Suppressor macrophage (primary cell): Measurements from ENCODE around the gene EFNA2.

Experiments used
- DNase-seq, 4 experiments: peaks; one replicate each; pipeline ENCODE4 v3.0.0-alpha.2; 2020 to 2022

Gene EFNA2

DNA sequence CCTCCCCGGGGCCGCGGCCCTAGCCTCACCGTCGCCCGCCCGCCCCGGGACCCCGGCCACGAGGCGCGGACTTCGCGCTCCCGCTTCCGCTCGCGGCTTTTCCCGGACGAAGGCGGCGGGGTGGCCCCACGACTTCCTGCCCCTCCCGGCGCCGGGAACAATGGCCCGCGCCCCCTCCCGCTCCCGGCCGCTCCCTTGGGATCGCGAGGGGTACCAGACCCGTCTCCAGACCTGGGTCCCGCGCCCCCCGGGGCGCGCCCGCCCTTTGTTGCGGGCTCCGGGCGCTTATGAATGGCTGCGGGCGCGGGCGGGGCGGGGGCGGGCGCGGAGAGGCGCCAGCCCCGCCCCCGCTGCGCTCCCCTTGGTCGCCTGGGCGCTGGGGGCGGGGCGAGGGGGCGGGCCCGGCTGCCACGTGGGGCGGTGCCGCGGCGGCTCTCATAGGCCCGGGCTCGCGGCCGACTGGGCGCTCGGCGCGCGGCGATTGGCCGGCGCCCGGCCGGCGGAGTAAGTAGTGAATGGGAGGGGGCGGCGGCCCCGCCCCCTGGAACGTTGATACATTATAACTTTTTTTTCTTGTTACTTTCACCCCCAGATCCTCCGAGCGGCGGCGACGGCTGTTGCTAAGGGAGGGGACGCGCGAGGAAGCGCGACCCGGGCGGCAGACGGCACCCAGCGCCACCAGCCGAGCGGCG, 36.2 kb upstream of the EFNA2 start:
- peak; percentile 97 to 100 (median 98) for DNase-seq

DNA sequence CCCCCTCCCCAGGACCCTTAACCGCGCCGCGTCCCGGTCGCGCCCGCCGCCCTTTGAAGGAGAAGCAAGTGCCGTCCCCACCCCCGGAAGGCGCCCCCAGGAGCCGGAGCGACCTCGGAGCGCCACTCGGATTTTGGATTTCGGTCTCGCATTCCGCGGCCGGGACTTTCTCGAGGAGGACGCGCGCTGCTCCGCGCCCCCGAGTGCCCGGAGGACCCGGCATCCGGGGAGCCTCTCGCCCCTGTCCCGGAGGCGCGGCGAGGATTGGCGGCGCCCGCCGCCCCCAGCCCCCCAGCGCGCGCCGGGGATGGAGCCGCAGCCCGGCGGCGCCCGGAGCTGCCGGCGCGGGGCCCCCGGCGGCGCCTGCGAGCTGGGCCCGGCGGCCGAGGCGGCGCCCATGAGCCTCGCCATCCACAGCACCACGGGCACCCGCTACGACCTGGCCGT, 35.7 kb upstream of the EFNA2 start:
- no peak for DNase-seq

- DNase-seq = peak in 3 of 4 experiments; percentile 56 to 74 (median 72)
Observed at GRCh38 chr19:1250437-1251260, 35.0 kb upstream of the EFNA2 start.

DNA sequence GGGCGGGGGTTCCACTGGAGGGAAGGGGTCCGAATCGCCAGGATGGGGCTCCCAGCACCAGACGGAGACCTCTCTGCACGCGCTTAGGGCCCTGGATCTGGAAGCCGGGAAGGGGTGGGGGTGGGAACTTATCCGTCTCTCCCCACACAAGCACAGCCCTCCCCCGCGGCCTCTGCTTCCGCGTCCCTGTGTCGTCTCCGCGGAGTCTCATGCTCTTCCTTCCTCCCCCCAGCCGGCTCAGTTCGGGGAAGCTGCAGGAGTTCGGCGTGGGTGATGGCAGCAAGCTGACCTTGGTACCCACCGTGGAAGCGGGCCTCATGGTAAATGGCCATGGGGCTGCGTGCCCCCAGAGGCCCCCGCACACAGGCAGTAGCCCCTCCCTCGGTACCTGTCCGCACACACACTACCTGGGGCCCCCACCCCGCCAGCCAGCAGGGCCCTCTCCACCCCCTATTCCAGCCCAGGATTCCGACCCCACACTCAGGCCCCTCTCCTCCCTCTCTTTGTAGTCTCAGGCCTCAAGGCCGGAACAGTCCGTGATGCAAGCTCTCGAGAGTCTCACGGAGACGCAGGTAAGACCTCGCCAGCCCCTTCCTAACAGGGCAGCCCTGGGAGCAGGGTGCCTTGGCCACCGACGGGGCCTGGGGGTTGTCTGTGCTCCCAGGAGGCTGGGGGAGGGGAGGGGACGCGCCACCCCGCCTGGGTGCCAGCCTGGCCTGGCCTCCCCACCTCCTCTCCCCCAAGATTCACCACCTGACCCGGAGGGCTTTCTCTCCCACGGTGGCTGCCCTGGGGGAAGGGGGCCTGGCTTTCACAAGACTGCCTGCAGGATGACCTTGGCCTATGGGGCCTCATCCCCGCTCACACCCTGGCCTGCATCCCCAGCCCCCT, 34.1 kb upstream of the EFNA2 start:
- DNase-seq = peak; percentile 93 to 97 (median 96)

DNA sequence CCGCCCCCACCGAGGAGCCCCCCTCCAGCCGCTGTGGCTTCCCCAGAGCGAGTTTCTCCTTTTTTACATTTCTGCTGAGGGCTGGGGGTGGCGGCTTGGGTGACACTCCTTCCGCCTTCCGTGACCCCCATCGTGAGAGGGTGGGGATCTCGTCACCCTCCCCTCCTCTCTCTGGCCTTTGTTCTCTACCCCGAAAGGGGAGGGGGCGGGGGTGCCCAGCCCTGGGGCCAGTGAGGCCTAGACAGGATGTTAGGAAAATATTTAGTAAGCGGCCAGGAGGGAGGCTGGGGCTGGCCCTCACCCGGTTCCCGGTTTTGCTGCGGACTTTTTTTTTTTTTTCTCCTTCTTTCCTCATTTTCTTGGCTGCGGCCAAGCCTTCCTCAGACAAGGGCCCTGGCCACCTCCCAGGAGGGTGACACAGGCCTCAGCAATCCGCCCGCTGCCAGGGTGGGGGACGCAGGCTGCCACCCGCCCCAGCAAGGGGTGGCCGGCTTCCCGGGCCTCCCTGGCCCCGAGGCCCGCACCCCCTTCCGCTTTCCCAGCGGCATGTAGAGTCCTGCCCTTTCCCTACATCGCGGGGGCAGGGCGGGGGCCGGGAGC, 33.4 kb upstream of the EFNA2 start:
- DNase-seq = peak; percentile 94 to 97 (median 96)

- peak; percentile 93 to 97 (median 96) for DNase-seq
Observed at GRCh38 chr19:1252821-1253513, 32.7 kb upstream of the EFNA2 start.

- DNase-seq = peak in 1 of 4 experiments; percentile 23
Observed at GRCh38 chr19:1253514-1254080, 32.1 kb upstream of the EFNA2 start.

DNA sequence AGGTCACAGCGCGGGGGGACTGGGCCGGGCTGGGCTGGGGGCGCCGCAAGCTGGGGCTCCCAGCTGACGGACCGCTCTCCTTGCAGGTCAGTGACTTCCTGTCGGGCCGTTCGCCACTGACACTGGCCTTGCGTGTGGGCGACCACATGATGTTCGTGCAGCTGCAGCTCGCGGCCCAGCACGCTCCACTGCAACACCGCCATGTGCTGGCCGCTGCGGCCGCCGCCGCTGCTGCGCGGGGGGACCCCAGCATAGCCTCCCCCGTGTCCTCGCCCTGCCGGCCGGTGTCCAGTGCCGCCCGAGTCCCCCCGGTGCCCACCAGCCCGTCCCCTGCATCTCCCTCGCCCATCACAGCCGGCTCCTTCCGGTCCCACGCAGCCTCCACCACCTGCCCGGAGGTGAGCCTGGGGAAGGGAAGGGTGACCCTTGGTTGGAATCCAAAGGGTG, 31.6 kb upstream of the EFNA2 start:
- DNase-seq = peak in 1 of 4 experiments; percentile 49

GRCh38 chr19:1254530-1255185, 31.0 kb upstream of the EFNA2 start:
- no peak for DNase-seq

DNA sequence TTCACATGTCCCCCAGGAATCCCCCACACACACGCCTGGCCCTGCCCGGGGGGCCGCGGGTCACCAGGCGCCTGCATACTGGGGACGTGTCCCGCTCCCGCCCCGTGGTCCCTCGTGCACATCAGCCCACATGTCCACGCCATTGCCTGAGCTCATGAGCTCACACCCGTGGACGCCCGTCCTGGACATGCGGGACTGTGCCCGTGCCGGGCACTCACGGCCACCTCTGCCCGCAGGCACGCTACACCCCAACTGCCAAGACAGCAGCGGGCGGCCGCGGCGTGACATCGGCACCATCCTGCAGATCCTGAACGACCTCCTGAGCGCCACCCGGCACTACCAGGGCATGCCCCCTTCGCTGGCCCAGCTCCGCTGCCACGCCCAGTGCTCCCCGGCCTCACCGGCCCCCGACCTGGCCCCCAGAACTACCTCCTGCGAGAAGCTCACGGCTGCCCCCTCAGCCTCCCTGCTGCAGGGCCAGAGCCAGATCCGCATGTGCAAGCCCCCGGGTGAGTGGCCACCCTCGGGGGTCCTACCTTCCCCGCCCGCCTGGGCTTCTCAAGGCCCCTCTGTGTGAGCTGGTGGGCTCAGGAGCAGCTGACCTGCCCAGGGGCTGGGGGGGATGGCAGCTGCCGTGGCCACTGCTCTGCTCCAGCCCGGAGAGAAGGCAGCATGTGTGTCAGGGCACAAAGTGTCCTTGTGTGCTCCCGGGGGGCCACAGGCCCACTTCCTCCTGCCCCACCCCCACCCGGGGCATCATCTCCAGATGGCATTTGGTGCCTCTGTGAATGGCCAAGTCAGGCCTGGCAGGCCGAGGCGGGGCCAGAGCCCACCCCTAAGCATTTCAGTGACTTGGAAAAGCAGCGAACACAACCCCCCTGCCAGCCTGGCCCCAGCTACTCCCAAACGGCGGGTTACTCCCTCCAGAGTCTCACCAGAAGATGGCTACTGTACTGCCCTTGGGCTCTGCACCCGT, 30.2 kb upstream of the EFNA2 start:
- no peak for DNase-seq

DNA sequence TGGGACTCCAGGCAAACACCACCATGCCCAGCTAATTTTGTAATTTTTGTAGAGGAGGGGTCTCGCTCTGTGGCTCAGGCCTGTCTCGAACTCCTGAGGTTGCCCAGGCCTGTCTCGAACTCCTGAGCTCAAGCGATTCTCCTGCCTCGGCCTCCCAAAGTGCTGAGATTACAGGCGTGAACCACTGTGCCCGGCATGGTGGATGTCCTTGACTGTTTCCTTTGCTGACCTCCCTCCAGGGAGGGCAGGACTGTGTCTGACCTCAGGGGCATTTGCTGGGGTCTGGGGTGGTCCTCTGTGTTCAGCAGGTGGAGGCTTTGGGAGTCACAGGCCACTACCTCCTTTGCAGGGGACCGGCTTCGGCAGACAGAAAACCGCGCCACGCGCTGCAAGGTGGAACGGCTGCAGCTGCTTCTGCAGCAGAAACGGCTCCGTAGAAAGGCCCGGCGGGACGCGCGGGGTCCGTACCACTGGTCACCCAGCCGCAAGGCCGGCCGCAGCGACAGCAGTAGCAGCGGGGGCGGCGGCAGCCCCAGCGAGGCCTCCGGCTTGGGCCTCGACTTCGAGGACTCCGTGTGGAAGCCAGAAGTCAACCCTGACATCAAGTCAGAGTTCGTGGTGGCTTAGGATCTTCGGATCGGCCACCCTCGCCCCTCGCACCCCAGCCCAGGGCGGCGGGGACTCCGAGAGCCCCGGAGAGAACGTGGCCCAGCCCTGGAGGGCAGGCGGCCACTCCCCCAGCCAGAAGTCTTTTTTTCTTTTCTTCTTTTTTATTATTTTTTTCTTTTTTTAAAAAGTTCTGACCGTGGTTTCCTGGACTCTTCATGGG, 28.8 kb upstream of the EFNA2 start:
- no peak for DNase-seq

DNA sequence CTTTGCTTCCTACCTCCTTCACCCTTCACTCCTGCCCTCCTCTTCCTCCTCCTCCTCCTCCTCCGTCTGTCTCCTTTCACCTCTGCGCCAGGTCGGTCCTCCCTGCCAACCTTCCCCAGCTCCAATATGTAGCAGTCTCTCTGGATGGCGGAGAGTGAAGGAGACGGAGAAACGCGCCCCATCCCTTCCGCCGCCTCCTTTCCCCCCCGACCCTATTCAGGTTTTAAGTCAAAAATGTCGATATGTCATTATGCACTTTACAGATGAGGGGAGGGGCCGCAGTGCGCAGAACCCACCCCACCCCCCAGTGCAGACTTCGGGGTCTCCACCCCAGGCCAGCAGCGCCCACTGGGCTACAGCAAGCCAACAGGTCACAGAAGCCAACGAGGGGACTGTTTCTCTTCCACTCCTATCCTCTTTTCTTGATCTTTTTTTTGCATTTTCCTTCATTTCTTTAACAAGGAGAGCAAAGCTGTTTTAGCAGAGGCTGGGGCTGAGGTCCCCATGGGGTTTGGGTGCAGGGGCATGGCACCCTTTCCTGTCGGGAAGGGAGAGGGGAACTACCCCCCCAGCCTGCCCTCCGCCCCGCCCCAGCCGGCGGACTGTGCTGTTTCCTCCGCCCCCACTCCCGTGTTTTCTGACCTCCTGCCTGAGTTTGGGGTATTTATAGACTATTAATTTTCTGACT, 28.1 kb upstream of the EFNA2 start:
- peak in 3 of 4 experiments; percentile 31 to 64 (median 51) for DNase-seq

- peak in 1 of 4 experiments; percentile 15 for DNase-seq
Observed at GRCh38 chr19:1258163-1258492, 27.5 kb upstream of the EFNA2 start.

DNA sequence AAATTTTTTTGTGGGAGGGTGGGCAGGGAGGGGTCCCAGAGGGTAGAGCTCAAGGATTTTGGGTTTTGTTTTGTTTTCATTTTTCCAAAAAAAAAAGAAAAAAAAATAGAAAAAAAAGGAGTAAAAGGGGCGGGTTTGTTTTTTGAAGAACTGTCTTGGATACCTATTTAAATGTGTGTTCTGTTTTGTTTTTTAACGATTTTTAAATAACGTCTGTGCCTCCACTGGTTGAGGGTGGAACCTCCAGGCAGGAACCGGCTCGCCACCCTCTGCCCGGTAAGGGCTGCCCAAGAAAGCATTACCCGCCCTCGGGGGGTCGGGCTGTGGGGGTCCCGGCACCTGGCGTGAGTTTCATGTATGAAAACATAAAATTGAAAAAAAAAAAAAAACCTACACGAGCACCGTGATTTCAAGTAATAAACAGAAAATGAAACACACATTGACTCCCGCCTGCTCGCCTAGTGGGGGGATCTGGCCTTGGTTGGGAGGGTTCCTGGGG, 26.9 kb upstream of the EFNA2 start:
- DNase-seq = peak in 1 of 4 experiments; percentile 35

DNA sequence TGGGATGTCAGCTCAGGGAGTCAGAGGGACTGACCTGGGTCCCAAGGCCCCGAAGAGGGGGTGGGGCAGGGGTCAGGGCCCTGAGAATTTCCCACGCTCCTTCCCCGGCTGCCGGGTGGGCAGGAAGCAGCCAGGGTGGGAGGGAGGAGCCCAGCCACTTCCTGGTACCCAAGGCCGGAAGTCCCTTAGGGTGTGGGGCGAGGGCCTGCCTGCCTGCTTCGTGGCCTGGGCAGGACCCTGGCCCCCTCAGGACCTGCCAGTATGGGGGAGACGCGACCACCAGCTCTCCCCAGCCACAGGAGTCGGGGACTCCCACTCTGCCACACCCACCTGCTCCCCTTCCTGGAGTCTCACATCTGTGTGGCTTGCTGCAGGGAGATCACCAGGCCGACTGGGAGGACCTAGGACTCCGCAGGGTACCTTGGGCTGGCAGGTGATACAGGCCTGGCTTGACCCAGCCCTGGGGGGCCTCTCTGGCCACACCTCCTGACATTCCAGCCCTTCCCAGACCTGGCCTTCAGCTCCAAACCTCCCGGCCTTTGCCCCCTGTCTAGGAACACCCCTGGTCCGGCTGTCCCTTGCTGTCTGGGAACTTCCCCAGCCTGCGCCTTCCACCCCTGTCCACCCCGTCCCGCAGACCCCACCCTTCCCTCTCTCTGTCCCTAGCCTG, 26.3 kb upstream of the EFNA2 start:
- DNase-seq = peak; percentile 79 to 87 (median 82)

- peak; percentile 75 to 87 (median 86) for DNase-seq
Observed at GRCh38 chr19:1259876-1260748, 25.6 kb upstream of the EFNA2 start.
